ENCODE data around the gene MPRIP. TPM values are rescaled to one million over a fixed set of nuclear protein-coding genes. Genes with fewer than 3 reads are reported as not detected.

The MPRIP gene
- total RNA-seq, 1 experiment from 2014 or later: 258 TPM

- Histone ChIP-seq H3K27me3 (ENCODE audit: insufficient read depth, low read length) (no peaks in the 10 kb centered on the region), H3K9me2 (ENCODE audit: insufficient read depth) (no peaks in the 10 kb centered on the region), H3K4me2 (ENCODE audit: low read length) (no peak overlapping the region), H3K4me1 (ENCODE audit: control insufficient read depth in 1 of 2, insufficient read depth in 2 of 2, low read length in 2 of 2) (peaks cover 7 to 24% of the 10 kb centered on the region in 2 experiments), H3K36me3 (ENCODE audit: control insufficient read depth in 1 of 2, insufficient read depth in 2 of 2, low read length in 2 of 2) (peaks cover 6 to 28% of the 10 kb centered on the region in 2 experiments), H2AFZ (ENCODE audit: low read depth, low read length, poor library complexity, severe bottlenecking) (no peak overlapping the region), H3K27ac (ENCODE audit: low read depth, low read length) (no peak overlapping the region), H3K9ac (ENCODE audit: low read length) (no peak overlapping the region), H3K4me3 (replicated peaks in 1 of 2; ENCODE audit: low read depth in 1 of 2, low read length in 2 of 2) (no peak overlapping the region), H3K9me3 (ENCODE audit: control insufficient read depth in 1 of 2, insufficient read depth in 1 of 2, low read depth in 1 of 2, low read length in 2 of 2) (no peaks in the 10 kb centered on the region), H4K20me1 (ENCODE audit: insufficient read depth) (no peaks in the 10 kb centered on the region), H3K79me2 (ENCODE audit: insufficient read depth, low read length) (peaks cover 30% of the 10 kb centered on the region)
- CTCF ChIA-PET: no interaction called here
- no peak for ATAC-seq
- DNase-seq (ENCODE audit: low read depth, low spot score): no peak
- intact Hi-C loops (cut with micrococcal nuclease): no loop called here
- no TSS peak for BruUV-seq (replicated peaks)
- TF ChIP-seq SP1 (IDR thresholded peaks at IDR 0.05; ENCODE audit: low read depth): no peak
- no peak for TF ChIP-seq RAD21 (IDR thresholded peaks at IDR 0.05; ENCODE audit: low read depth)
- TF ChIP-seq JUND (IDR thresholded peaks at IDR 0.05): no peak
- TF ChIP-seq SIN3A (IDR thresholded peaks at IDR 0.05; ENCODE audit: low read depth): no peak
- no peak for TF ChIP-seq MAX (IDR thresholded peaks at IDR 0.05)
- no peak for TF ChIP-seq EGR1 (IDR thresholded peaks at IDR 0.05; ENCODE audit: low read depth)
- no peak for TF ChIP-seq EZH2 (IDR thresholded peaks at IDR 0.05)
- TF ChIP-seq, protein P1, sequence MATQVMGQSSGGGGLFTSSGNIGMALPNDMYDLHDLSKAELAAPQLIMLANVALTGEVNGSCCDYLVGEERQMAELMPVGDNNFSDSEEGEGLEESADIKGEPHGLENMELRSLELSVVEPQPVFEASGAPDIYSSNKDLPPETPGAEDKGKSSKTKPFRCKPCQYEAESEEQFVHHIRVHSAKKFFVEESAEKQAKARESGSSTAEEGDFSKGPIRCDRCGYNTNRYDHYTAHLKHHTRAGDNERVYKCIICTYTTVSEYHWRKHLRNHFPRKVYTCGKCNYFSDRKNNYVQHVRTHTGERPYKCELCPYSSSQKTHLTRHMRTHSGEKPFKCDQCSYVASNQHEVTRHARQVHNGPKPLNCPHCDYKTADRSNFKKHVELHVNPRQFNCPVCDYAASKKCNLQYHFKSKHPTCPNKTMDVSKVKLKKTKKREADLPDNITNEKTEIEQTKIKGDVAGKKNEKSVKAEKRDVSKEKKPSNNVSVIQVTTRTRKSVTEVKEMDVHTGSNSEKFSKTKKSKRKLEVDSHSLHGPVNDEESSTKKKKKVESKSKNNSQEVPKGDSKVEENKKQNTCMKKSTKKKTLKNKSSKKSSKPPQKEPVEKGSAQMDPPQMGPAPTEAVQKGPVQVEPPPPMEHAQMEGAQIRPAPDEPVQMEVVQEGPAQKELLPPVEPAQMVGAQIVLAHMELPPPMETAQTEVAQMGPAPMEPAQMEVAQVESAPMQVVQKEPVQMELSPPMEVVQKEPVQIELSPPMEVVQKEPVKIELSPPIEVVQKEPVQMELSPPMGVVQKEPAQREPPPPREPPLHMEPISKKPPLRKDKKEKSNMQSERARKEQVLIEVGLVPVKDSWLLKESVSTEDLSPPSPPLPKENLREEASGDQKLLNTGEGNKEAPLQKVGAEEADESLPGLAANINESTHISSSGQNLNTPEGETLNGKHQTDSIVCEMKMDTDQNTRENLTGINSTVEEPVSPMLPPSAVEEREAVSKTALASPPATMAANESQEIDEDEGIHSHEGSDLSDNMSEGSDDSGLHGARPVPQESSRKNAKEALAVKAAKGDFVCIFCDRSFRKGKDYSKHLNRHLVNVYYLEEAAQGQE (IDR thresholded peaks at IDR 0.05; ENCODE audit: low read depth): no peak
- TF ChIP-seq, protein P2, sequence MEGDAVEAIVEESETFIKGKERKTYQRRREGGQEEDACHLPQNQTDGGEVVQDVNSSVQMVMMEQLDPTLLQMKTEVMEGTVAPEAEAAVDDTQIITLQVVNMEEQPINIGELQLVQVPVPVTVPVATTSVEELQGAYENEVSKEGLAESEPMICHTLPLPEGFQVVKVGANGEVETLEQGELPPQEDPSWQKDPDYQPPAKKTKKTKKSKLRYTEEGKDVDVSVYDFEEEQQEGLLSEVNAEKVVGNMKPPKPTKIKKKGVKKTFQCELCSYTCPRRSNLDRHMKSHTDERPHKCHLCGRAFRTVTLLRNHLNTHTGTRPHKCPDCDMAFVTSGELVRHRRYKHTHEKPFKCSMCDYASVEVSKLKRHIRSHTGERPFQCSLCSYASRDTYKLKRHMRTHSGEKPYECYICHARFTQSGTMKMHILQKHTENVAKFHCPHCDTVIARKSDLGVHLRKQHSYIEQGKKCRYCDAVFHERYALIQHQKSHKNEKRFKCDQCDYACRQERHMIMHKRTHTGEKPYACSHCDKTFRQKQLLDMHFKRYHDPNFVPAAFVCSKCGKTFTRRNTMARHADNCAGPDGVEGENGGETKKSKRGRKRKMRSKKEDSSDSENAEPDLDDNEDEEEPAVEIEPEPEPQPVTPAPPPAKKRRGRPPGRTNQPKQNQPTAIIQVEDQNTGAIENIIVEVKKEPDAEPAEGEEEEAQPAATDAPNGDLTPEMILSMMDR (IDR thresholded peaks at IDR 0.05 in 2 of 3, conservative IDR thresholded peaks at IDR 0.05 in 1 of 3; ENCODE audit: borderline replicate concordance in 1 of 3, insufficient read depth in 1 of 3, low read depth in 2 of 3, low read length in 2 of 3): no peak
- no peak for TF ChIP-seq EZH2phosphoT487 (IDR thresholded peaks at IDR 0.05; ENCODE audit: borderline replicate concordance)
- POLR2A ChIA-PET: no interaction called here
- RAD21 ChIA-PET (ENCODE audit: low non-redundant PET in 1 of 2, low total read pairs in 2 of 2, uncharacterized antibody in 2 of 2, unreplicated experiment in 2 of 2): no interaction called here
Measured at GRCh38 chr17:17201271-17201670, 159.0 kb downstream of the MPRIP start.
